HG03575 (cell line): ENCODE data around the gene TMEM63A.

ENCODE experiments used
- ATAC-seq: cut with Tn5 transposase; IDR thresholded peaks from one replicate; pipeline ENCODE4 v1.9.1; 2021; ENCODE audit not compliant: unreplicated experiment, insufficient number of reproducible peaks, low FRiP score; ENCODE audit errors: extremely low read depth

TMEM63A gene

GRCh38 chr1:225873281-225873850 is 8.8 kb downstream of the TMEM63A start:
- ATAC-seq: no peak

DNA sequence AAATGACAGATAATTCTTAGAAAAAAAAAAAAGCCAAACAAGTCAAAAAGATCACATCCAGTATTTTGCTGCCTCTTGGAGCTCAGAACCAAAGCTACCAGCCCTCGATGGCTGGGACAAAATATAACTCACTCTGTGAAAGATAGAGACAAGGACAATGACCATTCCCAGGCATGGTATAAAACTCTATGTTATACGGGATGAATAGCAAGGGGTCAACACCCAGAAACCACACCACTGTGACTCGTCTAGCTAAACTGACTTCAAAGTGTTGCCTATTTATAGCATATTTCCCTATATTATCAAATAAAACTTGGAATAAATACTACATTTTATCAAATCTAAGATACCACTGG is 10.1 kb downstream of the TMEM63A start:
- ATAC-seq: no peak

GRCh38 chr1:225871359-225872074 is 10.7 kb downstream of the TMEM63A start:
- no peak for ATAC-seq

- ATAC-seq: no peak
Observed at GRCh38 chr1:225870911-225871310, 11.3 kb downstream of the TMEM63A start.

DNA sequence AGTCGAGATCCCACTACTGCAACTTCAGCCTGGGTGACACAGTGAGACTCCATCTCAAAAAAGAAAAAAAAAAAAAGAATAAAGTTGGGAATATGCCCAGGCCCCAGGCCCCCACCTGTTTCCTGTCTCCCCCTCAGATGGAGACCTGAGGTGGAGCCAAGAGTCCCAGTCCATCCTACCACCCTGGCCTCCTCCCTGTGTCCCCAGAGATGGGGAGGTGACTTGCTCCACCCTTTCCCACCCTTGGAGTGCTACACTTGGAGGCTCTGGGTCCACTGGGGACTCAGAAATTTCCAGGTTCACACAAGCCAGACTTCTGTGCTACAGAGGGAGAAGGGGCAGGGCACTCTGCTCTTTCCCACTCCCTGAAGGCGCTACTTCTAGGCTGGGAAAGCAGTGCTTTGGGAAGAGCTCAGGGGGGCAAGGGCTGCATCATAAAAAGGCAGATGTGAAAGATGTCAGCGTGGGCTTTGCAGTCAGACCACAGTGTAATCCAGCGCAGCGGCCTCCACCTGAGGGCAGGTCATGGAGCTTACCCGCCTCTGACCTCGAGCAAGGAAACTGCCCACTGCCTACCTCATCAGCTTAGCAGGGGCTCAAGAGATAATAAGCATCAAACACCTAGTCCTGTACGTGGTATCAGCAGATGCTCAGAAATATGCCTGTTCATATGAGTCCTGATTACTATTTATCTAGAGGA is 13.4 kb downstream of the TMEM63A start:
- no peak for ATAC-seq

GRCh38 chr1:225866981-225867380 is 15.2 kb downstream of the TMEM63A start:
- no peak for ATAC-seq

GRCh38 chr1:225866061-225866837 is 15.9 kb downstream of the TMEM63A start:
- ATAC-seq: no peak

- ATAC-seq: no peak
Observed at GRCh38 chr1:225865514-225865913, 16.7 kb downstream of the TMEM63A start.

DNA sequence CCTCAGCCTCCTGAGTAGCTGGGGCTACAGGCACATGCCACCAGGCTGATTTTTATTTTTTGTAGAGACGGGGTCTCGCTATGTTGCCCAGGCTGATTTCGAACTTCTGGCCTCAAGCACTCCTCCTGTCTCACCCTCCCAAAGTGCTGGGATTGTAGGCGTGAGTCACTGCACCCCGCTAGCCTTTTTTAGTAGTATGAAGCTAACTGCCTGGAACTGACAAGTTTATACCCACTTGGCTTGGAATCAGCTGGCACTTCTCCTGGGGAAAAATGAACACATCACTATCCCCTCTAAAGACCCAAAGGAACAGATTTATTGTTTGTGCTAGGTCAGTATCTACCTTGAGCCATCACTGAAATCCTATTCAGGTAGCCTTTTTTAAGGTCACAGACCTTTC is 19.0 kb downstream of the TMEM63A start:
- no peak for ATAC-seq

- no peak for ATAC-seq
Observed at GRCh38 chr1:225862581-225862950, 19.6 kb downstream of the TMEM63A start.

DNA sequence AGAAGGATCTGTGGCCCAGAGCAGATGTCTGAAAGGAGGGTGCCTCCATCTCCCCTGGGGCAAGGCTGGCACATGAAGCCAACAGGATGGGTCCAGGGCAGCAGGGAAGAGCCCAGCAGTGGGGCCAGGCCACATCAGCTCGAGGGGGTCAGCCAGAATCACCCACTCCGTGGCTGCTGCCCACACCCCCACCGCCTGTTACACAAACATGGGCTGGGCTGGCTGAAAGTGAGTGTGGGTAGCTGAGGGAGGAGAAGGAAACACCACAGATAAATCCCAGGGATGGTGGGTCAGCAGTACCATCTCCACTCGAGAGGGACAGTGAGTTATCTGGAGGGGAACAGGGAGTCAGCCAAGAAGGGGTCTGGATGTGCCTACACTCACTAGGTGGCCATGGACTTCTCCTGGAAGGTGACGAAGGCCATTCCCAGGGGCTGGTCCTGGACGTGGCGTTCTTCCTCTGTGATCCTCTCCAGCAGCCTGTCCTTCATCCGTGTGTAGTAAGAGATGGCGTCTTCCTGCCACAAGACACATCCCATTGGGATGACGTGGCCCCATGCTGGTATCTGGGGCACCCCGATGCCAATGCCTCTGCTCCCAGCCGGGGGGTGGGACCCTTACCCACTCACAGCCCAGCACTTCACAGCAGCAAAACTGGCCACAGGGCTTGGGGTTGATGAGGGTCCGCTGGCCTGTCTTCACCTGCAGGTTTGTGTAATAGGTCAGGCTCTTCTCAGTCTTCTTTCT is 20.2 kb downstream of the TMEM63A start:
- ATAC-seq: no peak

GRCh38 chr1:225860876-225861441 is 21.2 kb downstream of the TMEM63A start:
- no peak for ATAC-seq

GRCh38 chr1:225860107-225860506 is 22.1 kb downstream of the TMEM63A start:
- no peak for ATAC-seq

- no peak for ATAC-seq
Observed at GRCh38 chr1:225859151-225859550, 23.0 kb downstream of the TMEM63A start.

- no peak for ATAC-seq
Observed at GRCh38 chr1:225857256-225857655, 24.9 kb downstream of the TMEM63A start.

GRCh38 chr1:225855503-225856300 is 26.5 kb downstream of the TMEM63A start:
- ATAC-seq: no peak

- ATAC-seq: no peak
Observed at GRCh38 chr1:225853441-225853840, 28.7 kb downstream of the TMEM63A start.
